A549 (cell line): ENCODE measurements around the gene NPAS2.

Experiments used
- CTCF ChIP-seq: fragments of >200 bp; sonication (Bioruptor Twin); formaldehyde crosslinking; IDR thresholded peaks from 3 replicates; pipeline ENCODE4 v1.5.1; 2016
- EHMT2 ChIP-seq: fragments of 200-600 bp; sonication (generic); IDR thresholded peaks from 2 replicates; pipeline ENCODE4 v1.6.1; 2016; ENCODE audit warnings: antibody characterized with exemption, low read depth, mild to moderate bottlenecking, moderate library complexity
- ESRRA ChIP-seq: fragments of 150-350 bp; IDR thresholded peaks from 2 replicates; pipeline ENCODE4 v1.6.1; 2014; ENCODE audit warnings: mild to moderate bottlenecking, low read length, borderline replicate concordance
- RFX5 ChIP-seq: fragments of 450-650 bp; IDR thresholded peaks from 2 replicates; pipeline ENCODE4 v1.7.1; 2014; ENCODE audit warnings: antibody characterized with exemption, mild to moderate bottlenecking, moderate library complexity
- ZFP36 ChIP-seq: fragments of 450-650 bp; IDR thresholded peaks from 2 replicates; pipeline ENCODE4 v1.6.1; 2014; ENCODE audit warnings: borderline replicate concordance; ENCODE audit not compliant: partially characterized antibody
- TF ChIP-seq, protein P1 (sequence below): fragments of 200-600 bp; sonication (generic); IDR thresholded peaks from 2 replicates; pipeline ENCODE4 v1.6.1; 2016; ENCODE audit warnings: antibody characterized with exemption, mild to moderate bottlenecking, moderate library complexity

- TF ChIP-seq, protein P1, sequence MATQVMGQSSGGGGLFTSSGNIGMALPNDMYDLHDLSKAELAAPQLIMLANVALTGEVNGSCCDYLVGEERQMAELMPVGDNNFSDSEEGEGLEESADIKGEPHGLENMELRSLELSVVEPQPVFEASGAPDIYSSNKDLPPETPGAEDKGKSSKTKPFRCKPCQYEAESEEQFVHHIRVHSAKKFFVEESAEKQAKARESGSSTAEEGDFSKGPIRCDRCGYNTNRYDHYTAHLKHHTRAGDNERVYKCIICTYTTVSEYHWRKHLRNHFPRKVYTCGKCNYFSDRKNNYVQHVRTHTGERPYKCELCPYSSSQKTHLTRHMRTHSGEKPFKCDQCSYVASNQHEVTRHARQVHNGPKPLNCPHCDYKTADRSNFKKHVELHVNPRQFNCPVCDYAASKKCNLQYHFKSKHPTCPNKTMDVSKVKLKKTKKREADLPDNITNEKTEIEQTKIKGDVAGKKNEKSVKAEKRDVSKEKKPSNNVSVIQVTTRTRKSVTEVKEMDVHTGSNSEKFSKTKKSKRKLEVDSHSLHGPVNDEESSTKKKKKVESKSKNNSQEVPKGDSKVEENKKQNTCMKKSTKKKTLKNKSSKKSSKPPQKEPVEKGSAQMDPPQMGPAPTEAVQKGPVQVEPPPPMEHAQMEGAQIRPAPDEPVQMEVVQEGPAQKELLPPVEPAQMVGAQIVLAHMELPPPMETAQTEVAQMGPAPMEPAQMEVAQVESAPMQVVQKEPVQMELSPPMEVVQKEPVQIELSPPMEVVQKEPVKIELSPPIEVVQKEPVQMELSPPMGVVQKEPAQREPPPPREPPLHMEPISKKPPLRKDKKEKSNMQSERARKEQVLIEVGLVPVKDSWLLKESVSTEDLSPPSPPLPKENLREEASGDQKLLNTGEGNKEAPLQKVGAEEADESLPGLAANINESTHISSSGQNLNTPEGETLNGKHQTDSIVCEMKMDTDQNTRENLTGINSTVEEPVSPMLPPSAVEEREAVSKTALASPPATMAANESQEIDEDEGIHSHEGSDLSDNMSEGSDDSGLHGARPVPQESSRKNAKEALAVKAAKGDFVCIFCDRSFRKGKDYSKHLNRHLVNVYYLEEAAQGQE = no peak
- no peak for TF ChIP-seq ZFP36
- TF ChIP-seq ESRRA = no peak
- TF ChIP-seq RFX5 = no peak
- TF ChIP-seq EHMT2 = no peak
- no peak for TF ChIP-seq CTCF
Measured at GRCh38 chr2:100773538-100773937, 46.4 kb upstream of the NPAS2 start.
